GM12878 (cell line): ENCODE results near the gene NDRG4. TPM values are rescaled to one million over a fixed set of nuclear protein-coding genes. Genes with fewer than 3 reads are reported as not detected.

Source experiments
- CBFB ChIP-seq: IDR thresholded peaks from 2 replicates; pipeline ENCODE4 v1.6.1; 2016; ENCODE audit warnings: antibody characterized with exemption, low read depth
- EP300 ChIP-seq, 2 experiments: fragments of 150-350 bp in 1 of 2; IDR thresholded peaks; 2 replicates each; pipeline ENCODE4 v1.6.1; 2011 to 2012; ENCODE audit warnings: low read depth in 2 of 2, low read length in 2 of 2, borderline replicate concordance in 1 of 2, improper control_type of control experiment in 1 of 2, inconsistent platforms in 1 of 2; ENCODE audit not compliant: control insufficient read depth in 1 of 2
- ESRRA ChIP-seq: IDR thresholded peaks from 2 replicates; pipeline ENCODE4 v1.6.1; 2012; ENCODE audit warnings: mild to moderate bottlenecking, low read length, improper control_type of control experiment
- FOXK2 ChIP-seq: fragments of 450-650 bp; IDR thresholded peaks from 2 replicates; pipeline ENCODE4 v1.6.1; 2017; ENCODE audit warnings: mild to moderate bottlenecking, moderate library complexity
- MEF2A ChIP-seq: IDR thresholded peaks from 2 replicates; pipeline ENCODE4 v1.6.1; 2011; ENCODE audit warnings: low read depth, mild to moderate bottlenecking, low read length, moderate library complexity; ENCODE audit not compliant: insufficient read depth
- polyA plus RNA-seq, 11 experiments: library from polyadenylated mRNA; depleted of rRNA in 4 of 11; unstranded in 6 of 11; stranded (reverse) in 5 of 11; fragments of >200 nt; fragmentation: Nextera tagmentation in 4 of 11; fragmentation: Illumina TruSeq in 1 of 11; extraction: Ambion mirVana in 4 of 11; extraction: Trizol in 1 of 11; gene quantifications; 1 replicate in 1 of 11; 2 replicates in 10 of 11; pipeline versions ENCODE4 v1.2.1 to v1.2.3, GENCODE V29; 2011 to 2016; ENCODE audit warnings: inconsistent platforms in 2 of 11, missing spikeins in 2 of 11, low read depth in 1 of 11
- total RNA-seq, 4 experiments: library from RNA; depleted of rRNA in 3 of 4; stranded (reverse); fragments of >200 nt in 3 of 4; fragmentation: Illumina TruSeq in 1 of 4; extraction: Trizol in 1 of 4; gene quantifications; 2 replicates each; pipeline versions ENCODE4 v1.2.1 to v1.2.3, GENCODE V29; 2013 to 2021
- TF ChIP-seq, protein P1 (sequence below): IDR thresholded peaks from 2 replicates; pipeline ENCODE4 v1.6.1; 2012; ENCODE audit warnings: improper control_type of control experiment, low read depth, low read length; ENCODE audit not compliant: insufficient replicate concordance
- TF ChIP-seq, protein P2 (sequence below): fragments of 450-650 bp; IDR thresholded peaks from 2 replicates; pipeline ENCODE4 v1.6.1; 2017; ENCODE audit warnings: borderline replicate concordance
- TF ChIP-seq, protein P3 (sequence below): fragments of 450-650 bp; IDR thresholded peaks from 2 replicates; pipeline ENCODE4 v1.6.1; 2017; ENCODE audit warnings: mild to moderate bottlenecking

The NDRG4 gene
- total and polyA plus RNA-seq, 10 of the 15 experiments (the other 5 are each of a cell fraction or from before 2014, with no cell fraction given): 0.33 to 3.8 (median 2.5) TPM

GRCh38 chr16:58471209-58471975 is 28.6 kb upstream of the NDRG4 start (continued):
- TF ChIP-seq, protein P1, sequence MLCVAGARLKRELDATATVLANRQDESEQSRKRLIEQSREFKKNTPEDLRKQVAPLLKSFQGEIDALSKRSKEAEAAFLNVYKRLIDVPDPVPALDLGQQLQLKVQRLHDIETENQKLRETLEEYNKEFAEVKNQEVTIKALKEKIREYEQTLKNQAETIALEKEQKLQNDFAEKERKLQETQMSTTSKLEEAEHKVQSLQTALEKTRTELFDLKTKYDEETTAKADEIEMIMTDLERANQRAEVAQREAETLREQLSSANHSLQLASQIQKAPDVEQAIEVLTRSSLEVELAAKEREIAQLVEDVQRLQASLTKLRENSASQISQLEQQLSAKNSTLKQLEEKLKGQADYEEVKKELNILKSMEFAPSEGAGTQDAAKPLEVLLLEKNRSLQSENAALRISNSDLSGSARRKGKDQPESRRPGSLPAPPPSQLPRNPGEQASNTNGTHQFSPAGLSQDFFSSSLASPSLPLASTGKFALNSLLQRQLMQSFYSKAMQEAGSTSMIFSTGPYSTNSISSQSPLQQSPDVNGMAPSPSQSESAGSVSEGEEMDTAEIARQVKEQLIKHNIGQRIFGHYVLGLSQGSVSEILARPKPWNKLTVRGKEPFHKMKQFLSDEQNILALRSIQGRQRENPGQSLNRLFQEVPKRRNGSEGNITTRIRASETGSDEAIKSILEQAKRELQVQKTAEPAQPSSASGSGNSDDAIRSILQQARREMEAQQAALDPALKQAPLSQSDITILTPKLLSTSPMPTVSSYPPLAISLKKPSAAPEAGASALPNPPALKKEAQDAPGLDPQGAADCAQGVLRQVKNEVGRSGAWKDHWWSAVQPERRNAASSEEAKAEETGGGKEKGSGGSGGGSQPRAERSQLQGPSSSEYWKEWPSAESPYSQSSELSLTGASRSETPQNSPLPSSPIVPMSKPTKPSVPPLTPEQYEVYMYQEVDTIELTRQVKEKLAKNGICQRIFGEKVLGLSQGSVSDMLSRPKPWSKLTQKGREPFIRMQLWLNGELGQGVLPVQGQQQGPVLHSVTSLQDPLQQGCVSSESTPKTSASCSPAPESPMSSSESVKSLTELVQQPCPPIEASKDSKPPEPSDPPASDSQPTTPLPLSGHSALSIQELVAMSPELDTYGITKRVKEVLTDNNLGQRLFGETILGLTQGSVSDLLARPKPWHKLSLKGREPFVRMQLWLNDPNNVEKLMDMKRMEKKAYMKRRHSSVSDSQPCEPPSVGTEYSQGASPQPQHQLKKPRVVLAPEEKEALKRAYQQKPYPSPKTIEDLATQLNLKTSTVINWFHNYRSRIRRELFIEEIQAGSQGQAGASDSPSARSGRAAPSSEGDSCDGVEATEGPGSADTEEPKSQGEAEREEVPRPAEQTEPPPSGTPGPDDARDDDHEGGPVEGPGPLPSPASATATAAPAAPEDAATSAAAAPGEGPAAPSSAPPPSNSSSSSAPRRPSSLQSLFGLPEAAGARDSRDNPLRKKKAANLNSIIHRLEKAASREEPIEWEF: no peak
- TF ChIP-seq, protein P2, sequence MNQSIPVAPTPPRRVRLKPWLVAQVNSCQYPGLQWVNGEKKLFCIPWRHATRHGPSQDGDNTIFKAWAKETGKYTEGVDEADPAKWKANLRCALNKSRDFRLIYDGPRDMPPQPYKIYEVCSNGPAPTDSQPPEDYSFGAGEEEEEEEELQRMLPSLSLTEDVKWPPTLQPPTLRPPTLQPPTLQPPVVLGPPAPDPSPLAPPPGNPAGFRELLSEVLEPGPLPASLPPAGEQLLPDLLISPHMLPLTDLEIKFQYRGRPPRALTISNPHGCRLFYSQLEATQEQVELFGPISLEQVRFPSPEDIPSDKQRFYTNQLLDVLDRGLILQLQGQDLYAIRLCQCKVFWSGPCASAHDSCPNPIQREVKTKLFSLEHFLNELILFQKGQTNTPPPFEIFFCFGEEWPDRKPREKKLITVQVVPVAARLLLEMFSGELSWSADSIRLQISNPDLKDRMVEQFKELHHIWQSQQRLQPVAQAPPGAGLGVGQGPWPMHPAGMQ: no peak
- TF ChIP-seq CBFB: no peak
- no peak for TF ChIP-seq MEF2A
- no peak for TF ChIP-seq EP300 (IDR thresholded peaks at IDR 0.05; ENCODE audit: borderline replicate concordance in 1 of 2, control insufficient read depth in 1 of 2, low read depth in 2 of 2, low read length in 2 of 2)
- TF ChIP-seq ESRRA: no peak
- TF ChIP-seq FOXK2: no peak
- TF ChIP-seq, protein P3, sequence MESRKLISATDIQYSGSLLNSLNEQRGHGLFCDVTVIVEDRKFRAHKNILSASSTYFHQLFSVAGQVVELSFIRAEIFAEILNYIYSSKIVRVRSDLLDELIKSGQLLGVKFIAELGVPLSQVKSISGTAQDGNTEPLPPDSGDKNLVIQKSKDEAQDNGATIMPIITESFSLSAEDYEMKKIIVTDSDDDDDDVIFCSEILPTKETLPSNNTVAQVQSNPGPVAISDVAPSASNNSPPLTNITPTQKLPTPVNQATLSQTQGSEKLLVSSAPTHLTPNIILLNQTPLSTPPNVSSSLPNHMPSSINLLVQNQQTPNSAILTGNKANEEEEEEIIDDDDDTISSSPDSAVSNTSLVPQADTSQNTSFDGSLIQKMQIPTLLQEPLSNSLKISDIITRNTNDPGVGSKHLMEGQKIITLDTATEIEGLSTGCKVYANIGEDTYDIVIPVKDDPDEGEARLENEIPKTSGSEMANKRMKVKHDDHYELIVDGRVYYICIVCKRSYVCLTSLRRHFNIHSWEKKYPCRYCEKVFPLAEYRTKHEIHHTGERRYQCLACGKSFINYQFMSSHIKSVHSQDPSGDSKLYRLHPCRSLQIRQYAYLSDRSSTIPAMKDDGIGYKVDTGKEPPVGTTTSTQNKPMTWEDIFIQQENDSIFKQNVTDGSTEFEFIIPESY: no peak
